K562 (cell line): ENCODE data around the gene TIGAR. TPM values are rescaled to one million over a fixed set of nuclear protein-coding genes. Genes with fewer than 3 reads are reported as not detected.

ENCODE experiments used
- ATAC-seq: fragments of 200-7000 bp; cut with Tn5 transposase; 3 replicates; pipeline ENCODE4 v1.9.1; 2020; ENCODE audit warnings: moderate library complexity
- BruUV-seq: library from RNA; stranded (reverse); fragments of 400-500 nt; replicated peaks from 2 replicates; lab custom pipeline; 2021; lab: Mats Ljungman, UMichigan
- CTCF ChIA-PET: fragments of 300-600 bp; formaldehyde crosslinking; extraction: SDS; loops from one replicate; lab custom pipeline; 2021; ENCODE audit warnings: low intra/inter-chr PET ratio; lab: Yijun Ruan, JAX
- POLR2A ChIA-PET: fragments of 300-600, 350-650 bp; sonication (Branson Sonifier 250); formaldehyde crosslinking; extraction: SDS; loops from one replicate; lab custom pipeline; 2021; ENCODE audit warnings: antibody characterized with exemption, inconsistent platforms; lab: Yijun Ruan, JAX
- DNase-seq, 4 experiments: peaks; one replicate each; pipeline versions ENCODE4 v3.0.0 to v3.0.0-alpha.2; 2011 to 2018; ENCODE audit warnings: low spot score in 3 of 4, mixed read lengths in 3 of 4; ENCODE audit errors: extremely low read depth in 1 of 4
- FAIRE-seq: peaks from 2 replicates; lab custom pipeline; 2011; peaks lifted over from hg19 to GRCh38; lab: Jason Lieb, UNC
- H2AFZ ChIP-seq: 2 replicates; pipeline ENCODE4 v1.6.0; 2011; ENCODE audit warnings: low read depth, low read length, control low read depth, inconsistent platforms
- H3K27ac ChIP-seq: fragments of 200-600 bp; 3 replicates; pipeline ENCODE4 v1.8.0; 2011; ENCODE audit warnings: low read depth, mild to moderate bottlenecking, control low read depth, inconsistent platforms, low read length, moderate library complexity, mixed read lengths; ENCODE audit errors: extremely low read depth
- H3K27me3 ChIP-seq, 2 experiments: fragments of 300-600 bp in 1 of 2; 2 replicates in 1 of 2; 3 replicates in 1 of 2; pipeline versions ENCODE4 v1.6.0 to v1.8.0; 2011; ENCODE audit warnings: inconsistent platforms in 2 of 2, low read length in 2 of 2, mild to moderate bottlenecking in 1 of 2, mixed read lengths in 1 of 2, moderate library complexity in 1 of 2; ENCODE audit not compliant: control insufficient read depth in 2 of 2, insufficient read depth in 2 of 2
- H3K36me3 ChIP-seq: fragments of 300-600 bp; 3 replicates; pipeline ENCODE4 v1.8.0; 2011; ENCODE audit warnings: mild to moderate bottlenecking, low read length, inconsistent platforms; ENCODE audit not compliant: control insufficient read depth, insufficient read depth
- H3K4me1 ChIP-seq, 2 experiments: fragments of 200-600 bp in 1 of 2; replicated peaks in 1 of 2; 2 replicates in 1 of 2; 3 replicates in 1 of 2; pipeline versions ENCODE4 v1.5.1 to v1.8.0; 2011; ENCODE audit warnings: inconsistent platforms in 2 of 2, low read length in 2 of 2, mild to moderate bottlenecking in 1 of 2, mixed read lengths in 1 of 2, moderate library complexity in 1 of 2; ENCODE audit not compliant: control insufficient read depth in 2 of 2, insufficient read depth in 2 of 2
- H3K4me2 ChIP-seq: 2 replicates; pipeline ENCODE4 v1.6.1; 2011; ENCODE audit warnings: low read length, control low read depth, inconsistent platforms, mixed read lengths; ENCODE audit not compliant: insufficient read depth
- H3K4me3 ChIP-seq: fragments of 200-600 bp; sonication (generic), shearing (Covaris generic); 2 replicates; pipeline ENCODE4 v1.5.1; 2016; ENCODE audit warnings: control low read depth, inconsistent platforms
- H3K79me2 ChIP-seq: fragments of 200-600 bp; 3 replicates; pipeline ENCODE4 v1.8.0; 2011; ENCODE audit warnings: low read length, inconsistent platforms; ENCODE audit not compliant: control insufficient read depth, insufficient read depth
- H3K9ac ChIP-seq, 2 experiments: 2 replicates each; pipeline versions ENCODE4 v1.6.0 to v1.6.1; 2011; ENCODE audit warnings: low read depth in 2 of 2, low read length in 2 of 2, control low read depth in 1 of 2, inconsistent platforms in 1 of 2, mild to moderate bottlenecking in 1 of 2, mixed read lengths in 1 of 2; ENCODE audit not compliant: insufficient read depth in 1 of 2
- H3K9me1 ChIP-seq: one replicate; pipeline ENCODE4 v1.6.0; 2011; ENCODE audit warnings: inconsistent platforms, mild to moderate bottlenecking, low read length, moderate library complexity; ENCODE audit not compliant: control insufficient read depth, insufficient read depth
- H3K9me3 ChIP-seq: replicated peaks from 2 replicates; pipeline ENCODE4 v1.5.1; 2011; ENCODE audit warnings: low read depth, low read length, inconsistent platforms; ENCODE audit not compliant: control insufficient read depth, insufficient read depth
- H4K20me1 ChIP-seq: replicated peaks from 2 replicates; pipeline ENCODE4 v1.6.1; 2011; ENCODE audit warnings: low read length, inconsistent platforms, mixed read lengths; ENCODE audit not compliant: control insufficient read depth, insufficient read depth
- IRF2 ChIP-seq: sonication (generic); formaldehyde crosslinking; IDR thresholded peaks from 2 replicates; pipeline ENCODE4 v1.8.1; 2022; ENCODE audit warnings: mild to moderate bottlenecking, missing genetic modification reagents
- MEF2A ChIP-seq: IDR thresholded peaks from 2 replicates; pipeline ENCODE4 v1.6.1; 2011; ENCODE audit warnings: low read depth, mild to moderate bottlenecking, low read length, moderate library complexity; ENCODE audit not compliant: control insufficient read depth
- MYC ChIP-seq, 2 experiments: fragments of 250-450 bp in 1 of 2; sonication (Bioruptor Pico) in 1 of 2; IDR thresholded peaks; 2 replicates each; pipeline versions ENCODE4 v1.5.1 to v1.6.1; 2012 to 2021; ENCODE audit warnings: low read depth in 2 of 2, borderline replicate concordance in 1 of 2, improper control_type of control experiment in 1 of 2, low read length in 1 of 2, mild to moderate bottlenecking in 1 of 2, moderate library complexity in 1 of 2
- SFPQ ChIP-seq: fragments of 200-400 bp; formaldehyde crosslinking; IDR thresholded peaks from 2 replicates; pipeline ENCODE4 v1.6.1; 2017; ENCODE audit warnings: mild to moderate bottlenecking, low read depth, low read length, moderate library complexity
- SMARCE1 ChIP-seq: fragments of 450-650 bp; IDR thresholded peaks from 2 replicates; pipeline ENCODE4 v1.7.1; 2016; ENCODE audit warnings: mild to moderate bottlenecking
- ZNF12 ChIP-seq: sonication (generic); formaldehyde crosslinking; IDR thresholded peaks from 2 replicates; pipeline ENCODE4 v1.4.0; 2020; ENCODE audit warnings: mild to moderate bottlenecking, missing genetic modification reagents
- ZNF41 ChIP-seq: fragments of 250-450 bp; sonication (Bioruptor Pico); conservative IDR thresholded peaks from 2 replicates; pipeline ENCODE4 v1.4.0; 2020; ENCODE audit warnings: mild to moderate bottlenecking
- ZSCAN32 ChIP-seq: fragments of 450-650 bp; formaldehyde crosslinking; IDR thresholded peaks from 2 replicates; pipeline ENCODE4 v1.4.0; 2020; ENCODE audit warnings: mild to moderate bottlenecking, moderate library complexity
- WGBS: fragments of 100-300 bp; shearing (Covaris generic); methylation state at CpG from one replicate; pipeline ENCODE4 v1.1.6; 2016; ENCODE audit warnings: low coverage, mixed read lengths; ENCODE audit not compliant: insufficient coverage; ENCODE audit errors: missing lambda C conversion rate; 5-methylcytosine and 5-hydroxymethylcytosine counted together
- in situ Hi-C: fragments of 300-500 bp; cut with MboI; formaldehyde crosslinking; loops from 4 replicates; pipeline ENCODE4 v1.15.0; 2018; ENCODE audit warnings: inconsistent platforms, mixed read lengths
- intact Hi-C: fragments of 100-400 bp; cut with micrococcal nuclease; formaldehyde crosslinking; loops from 2 replicates; pipeline ENCODE4 v1.14.2; 2022
- polyA plus RNA-seq, 8 experiments: library from polyadenylated mRNA; depleted of rRNA in 4 of 8; stranded (reverse) in 5 of 8; unstranded in 3 of 8; fragments of >200 nt; fragmentation: Nextera tagmentation in 2 of 8; fragmentation: Illumina TruSeq in 1 of 8; extraction: Ambion mirVana in 2 of 8; extraction: Trizol in 1 of 8; gene quantifications; 2 replicates each; pipeline versions ENCODE4 v1.2.1 to v1.2.3, GENCODE V29; 2011 to 2014; ENCODE audit warnings: inconsistent platforms in 1 of 8, missing spikeins in 1 of 8
- total RNA-seq, 7 experiments: library from RNA; depleted of rRNA in 6 of 7; stranded (reverse); fragments of >200 nt in 6 of 7; fragmentation: Illumina TruSeq in 2 of 7; extraction: Trizol in 2 of 7; gene quantifications; 2 replicates each; pipeline versions ENCODE4 v1.2.1 to v1.2.3, GENCODE V29; 2011 to 2021; ENCODE audit warnings: low replicate concordance in 1 of 7
- TF ChIP-seq, protein P1 (sequence below): fragments of 450-650 bp; formaldehyde crosslinking; IDR thresholded peaks from 2 replicates; pipeline ENCODE4 v1.4.0; 2020; ENCODE audit warnings: mild to moderate bottlenecking

TIGAR gene
- total and polyA plus RNA-seq, 9 of the 15 experiments (the other 6 are each of a cell fraction or from before 2014, with no cell fraction given) = 0.11 to 1.0 (median 0.53) TPM; not detected in 2

GRCh38 chr12:4355156-4356040 is 34.4 kb downstream of the TIGAR start:
- H3K27me3 ChIP-seq = no peaks in the 10 kb centered on the region
- no peak for FAIRE-seq
- in situ Hi-C loops = no loop called here
- no peak for ATAC-seq
- H3K9me3 ChIP-seq = no peaks in the 10 kb centered on the region
- H3K27ac ChIP-seq = no peak overlapping the region
- no peaks in the 10 kb centered on the region for H4K20me1 ChIP-seq
- H3K4me2 ChIP-seq = no peak overlapping the region
- TF ChIP-seq ZSCAN32 (CRISPR knock-in tag) (no peak), SMARCE1 (no peak), ZNF41 (CRISPR knock-in tag) (no peak), IRF2 (CRISPR knock-in tag) (no peak), ZNF12 (no peak), SFPQ (no peak), MEF2A (no peak), MYC (IDR thresholded peaks at IDR 0.05; ENCODE audit: low read depth, low read length) (no peak), MYC (CRISPR knock-in tag; IDR thresholded peaks at IDR 0.05; ENCODE audit: borderline replicate concordance, low read depth) (no peak)
- TF ChIP-seq, protein P1, sequence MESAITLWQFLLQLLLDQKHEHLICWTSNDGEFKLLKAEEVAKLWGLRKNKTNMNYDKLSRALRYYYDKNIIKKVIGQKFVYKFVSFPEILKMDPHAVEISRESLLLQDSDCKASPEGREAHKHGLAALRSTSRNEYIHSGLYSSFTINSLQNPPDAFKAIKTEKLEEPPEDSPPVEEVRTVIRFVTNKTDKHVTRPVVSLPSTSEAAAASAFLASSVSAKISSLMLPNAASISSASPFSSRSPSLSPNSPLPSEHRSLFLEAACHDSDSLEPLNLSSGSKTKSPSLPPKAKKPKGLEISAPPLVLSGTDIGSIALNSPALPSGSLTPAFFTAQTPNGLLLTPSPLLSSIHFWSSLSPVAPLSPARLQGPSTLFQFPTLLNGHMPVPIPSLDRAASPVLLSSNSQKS (CRISPR knock-in tag) = no peak
- 0% methylated on average over 3 of the region's 3 CpGs for WGBS
- no peaks in the 10 kb centered on the region for H3K9me1 ChIP-seq
- no peak overlapping the region for H2AFZ ChIP-seq
- no peaks in the 10 kb centered on the region for H3K4me1 ChIP-seq
- no peaks in the 10 kb centered on the region for H3K36me3 ChIP-seq
- intact Hi-C loops = loop anchor here (5.0 kb wide), 2 partner anchors 172 to 402 kb away; no protein-coding TSS in a partner anchor
- no peak for DNase-seq
- BruUV-seq = no TSS peak
- H3K9ac ChIP-seq = no peak overlapping the region
- CTCF ChIA-PET = no interaction called here
- no peak overlapping the region for H3K4me3 ChIP-seq
- POLR2A ChIA-PET = no interaction called here
- H3K79me2 ChIP-seq = no peaks in the 10 kb centered on the region
